ENCODE data around the gene ANAPC2. TPM values are rescaled to one million over a fixed set of nuclear protein-coding genes. Genes with fewer than 3 reads are reported as not detected.

ANAPC2 gene
- total RNA-seq, 2 donors from 2014 or later: 66.5 to 69.2 TPM

- H3K4me1 Mint-ChIP-seq: no peaks in the 10 kb centered on the region
- Histone ChIP-seq H3K4me1 (ENCODE audit: control insufficient read depth, insufficient read depth, low read length) (no peaks in the 10 kb centered on the region), H3K36me3 (ENCODE audit: control insufficient read depth, insufficient read depth, low read length) (peaks cover 7% of the 10 kb centered on the region)
These were observed 7.9 kb downstream of the ANAPC2 start for GRCh38 chr9:137180491-137180890.

GRCh38 chr9:137179761-137180160 is 8.6 kb downstream of the ANAPC2 start:
- DNase-seq: no peak
- Mint-ChIP-seq H3K4me3 (no peak overlapping the region), H3K27me3 (ENCODE audit: insufficient read depth) (no peaks in the 10 kb centered on the region), H3K9me3 (no peaks in the 10 kb centered on the region), H3K27ac (no peak overlapping the region), H3K4me1 (no peaks in the 10 kb centered on the region), H3K36me3 (ENCODE audit: low read depth) (peaks cover 22% of the 10 kb centered on the region)
- 93 to 98% methylated on average over 10 to 17 of the region's 17 CpGs for WGBS, 2 experiments (ENCODE audit: insufficient coverage in 1 of 2, insufficient read length in 1 of 2)
- Histone ChIP-seq H3K4me1 (ENCODE audit: control insufficient read depth, insufficient read depth, low read length) (no peaks in the 10 kb centered on the region), H3K9ac (ENCODE audit: extremely low read depth, low read length, poor library complexity, severe bottlenecking) (no peak overlapping the region), H3K4me3 (ENCODE audit: low read length) (no peak overlapping the region), H3K27me3 (ENCODE audit: control insufficient read depth, insufficient read depth, low read length, poor library complexity, severe bottlenecking) (peaks cover 14% of the 10 kb centered on the region), H3K27ac (ENCODE audit: low read depth, low read length) (no peak overlapping the region), H3K36me3 (ENCODE audit: control insufficient read depth, insufficient read depth, low read length) (peaks cover 7% of the 10 kb centered on the region), H3K9me3 (ENCODE audit: control insufficient read depth, low read length) (no peaks in the 10 kb centered on the region)
- TF ChIP-seq, protein P1, sequence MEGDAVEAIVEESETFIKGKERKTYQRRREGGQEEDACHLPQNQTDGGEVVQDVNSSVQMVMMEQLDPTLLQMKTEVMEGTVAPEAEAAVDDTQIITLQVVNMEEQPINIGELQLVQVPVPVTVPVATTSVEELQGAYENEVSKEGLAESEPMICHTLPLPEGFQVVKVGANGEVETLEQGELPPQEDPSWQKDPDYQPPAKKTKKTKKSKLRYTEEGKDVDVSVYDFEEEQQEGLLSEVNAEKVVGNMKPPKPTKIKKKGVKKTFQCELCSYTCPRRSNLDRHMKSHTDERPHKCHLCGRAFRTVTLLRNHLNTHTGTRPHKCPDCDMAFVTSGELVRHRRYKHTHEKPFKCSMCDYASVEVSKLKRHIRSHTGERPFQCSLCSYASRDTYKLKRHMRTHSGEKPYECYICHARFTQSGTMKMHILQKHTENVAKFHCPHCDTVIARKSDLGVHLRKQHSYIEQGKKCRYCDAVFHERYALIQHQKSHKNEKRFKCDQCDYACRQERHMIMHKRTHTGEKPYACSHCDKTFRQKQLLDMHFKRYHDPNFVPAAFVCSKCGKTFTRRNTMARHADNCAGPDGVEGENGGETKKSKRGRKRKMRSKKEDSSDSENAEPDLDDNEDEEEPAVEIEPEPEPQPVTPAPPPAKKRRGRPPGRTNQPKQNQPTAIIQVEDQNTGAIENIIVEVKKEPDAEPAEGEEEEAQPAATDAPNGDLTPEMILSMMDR (conservative IDR thresholded peaks at IDR 0.05): no peak

More at GRCh38 chr9:137180491-137180890, 7.9 kb downstream of the ANAPC2 start:
- Histone ChIP-seq H3K4me3 (ENCODE audit: low read length) (no peak overlapping the region), H3K27ac (ENCODE audit: low read depth, low read length) (no peak overlapping the region), H3K27me3 (ENCODE audit: control insufficient read depth, insufficient read depth, low read length, poor library complexity, severe bottlenecking) (peaks cover 8% of the 10 kb centered on the region), H3K9me3 (ENCODE audit: control insufficient read depth, low read length) (no peaks in the 10 kb centered on the region), H3K9ac (ENCODE audit: extremely low read depth, low read length, poor library complexity, severe bottlenecking) (no peak overlapping the region)
- H3K27ac Mint-ChIP-seq: no peak overlapping the region
- H3K9me3 Mint-ChIP-seq: no peaks in the 10 kb centered on the region
- TF ChIP-seq, protein P1 (conservative IDR thresholded peaks at IDR 0.05): no peak
- DNase-seq: no peak
- no peak overlapping the region for H3K4me3 Mint-ChIP-seq
- H3K36me3 Mint-ChIP-seq (ENCODE audit: low read depth): peaks cover 22% of the 10 kb centered on the region
- no peaks in the 10 kb centered on the region for H3K27me3 Mint-ChIP-seq (ENCODE audit: insufficient read depth)
- WGBS, 2 experiments (ENCODE audit: insufficient coverage in 1 of 2, insufficient read length in 1 of 2): 94 to 98% methylated on average over 17 to 20 of the region's 20 CpGs

DNA sequence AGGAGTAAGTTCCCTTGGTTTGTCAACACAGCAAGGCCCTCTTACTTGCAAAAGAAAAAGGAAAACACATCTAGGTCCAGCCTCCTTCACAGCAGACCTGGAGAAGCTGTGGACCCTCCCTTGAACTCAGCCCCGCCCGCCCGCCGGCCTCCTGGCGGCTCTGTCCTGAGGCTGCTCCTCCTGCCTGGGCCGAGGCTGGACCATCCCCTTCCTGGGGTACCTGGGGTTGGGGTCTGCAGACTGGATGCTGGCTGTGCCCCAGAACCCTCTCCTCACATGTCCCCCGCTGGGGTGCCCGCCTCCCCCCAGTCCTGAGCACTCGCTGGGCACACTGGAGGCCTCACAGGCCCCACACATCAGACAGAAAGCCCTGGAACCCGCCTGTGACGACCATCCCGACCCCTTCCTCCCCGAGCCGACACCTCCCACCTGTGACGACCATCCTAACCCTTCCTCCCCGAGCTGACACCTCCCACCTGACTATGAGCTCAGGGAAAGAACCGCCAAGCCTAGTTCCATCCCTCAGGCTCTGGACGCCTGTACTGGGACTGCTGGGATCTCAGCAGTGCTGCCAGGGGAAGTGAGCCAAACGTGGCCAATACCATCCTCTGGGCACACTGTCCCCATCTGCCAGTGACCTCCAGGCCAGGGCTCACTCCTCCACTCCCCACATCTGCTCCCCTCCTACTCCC is 9.3 kb downstream of the ANAPC2 start:
- no peak overlapping the region for H3K9ac ChIP-seq (ENCODE audit: extremely low read depth, low read length, poor library complexity, severe bottlenecking)
- no peak for DNase-seq
- no peak overlapping the region for H3K4me3 ChIP-seq (ENCODE audit: low read length)
- peaks cover 19% of the 10 kb centered on the region for H3K27me3 ChIP-seq (ENCODE audit: control insufficient read depth, insufficient read depth, low read length, poor library complexity, severe bottlenecking)
- TF ChIP-seq, protein P1 (conservative IDR thresholded peaks at IDR 0.05): no peak
- peaks cover 7% of the 10 kb centered on the region for H3K36me3 ChIP-seq (ENCODE audit: control insufficient read depth, insufficient read depth, low read length)
- no peaks in the 10 kb centered on the region for H3K27me3 Mint-ChIP-seq (ENCODE audit: insufficient read depth)
- WGBS, 2 experiments (ENCODE audit: insufficient coverage in 1 of 2, insufficient read length in 1 of 2): 93 to 99% methylated on average over 13 to 19 of the region's 19 CpGs
- no peak overlapping the region for H3K27ac Mint-ChIP-seq
- no peaks in the 10 kb centered on the region for H3K9me3 Mint-ChIP-seq
- H3K4me1 Mint-ChIP-seq: no peaks in the 10 kb centered on the region
- H3K9me3 ChIP-seq (ENCODE audit: control insufficient read depth, low read length): no peaks in the 10 kb centered on the region
- no peak overlapping the region for H3K27ac ChIP-seq (ENCODE audit: low read depth, low read length)
- no peak overlapping the region for H3K4me3 Mint-ChIP-seq
- H3K36me3 Mint-ChIP-seq (ENCODE audit: low read depth): peaks cover 21% of the 10 kb centered on the region
- no peaks in the 10 kb centered on the region for H3K4me1 ChIP-seq (ENCODE audit: control insufficient read depth, insufficient read depth, low read length)
